AG09309 (cell line): ENCODE measurements around the gene FXYD7.

Experiments
- DNase-seq: peaks from one replicate; pipeline ENCODE4 v3.0.0-alpha.2; 2010; ENCODE audit warnings: low read depth
- H3K4me3 ChIP-seq: 2 replicates; pipeline ENCODE4 v1.5.1; 2011; ENCODE audit warnings: mild to moderate bottlenecking, low read depth, low read length, moderate library complexity; ENCODE audit not compliant: control insufficient read depth
- TF ChIP-seq, protein P1 (sequence below): IDR thresholded peaks from 2 replicates; pipeline ENCODE4 v1.5.1; 2011; ENCODE audit warnings: mild to moderate bottlenecking, low read depth, low read length, inconsistent platforms; ENCODE audit not compliant: insufficient read depth, control insufficient read depth; ENCODE audit errors: missing control alignments

FXYD7 gene

GRCh38 chr19:35160629-35161433, 17.8 kb downstream of the FXYD7 start:
- no peak for DNase-seq
- TF ChIP-seq, protein P1, sequence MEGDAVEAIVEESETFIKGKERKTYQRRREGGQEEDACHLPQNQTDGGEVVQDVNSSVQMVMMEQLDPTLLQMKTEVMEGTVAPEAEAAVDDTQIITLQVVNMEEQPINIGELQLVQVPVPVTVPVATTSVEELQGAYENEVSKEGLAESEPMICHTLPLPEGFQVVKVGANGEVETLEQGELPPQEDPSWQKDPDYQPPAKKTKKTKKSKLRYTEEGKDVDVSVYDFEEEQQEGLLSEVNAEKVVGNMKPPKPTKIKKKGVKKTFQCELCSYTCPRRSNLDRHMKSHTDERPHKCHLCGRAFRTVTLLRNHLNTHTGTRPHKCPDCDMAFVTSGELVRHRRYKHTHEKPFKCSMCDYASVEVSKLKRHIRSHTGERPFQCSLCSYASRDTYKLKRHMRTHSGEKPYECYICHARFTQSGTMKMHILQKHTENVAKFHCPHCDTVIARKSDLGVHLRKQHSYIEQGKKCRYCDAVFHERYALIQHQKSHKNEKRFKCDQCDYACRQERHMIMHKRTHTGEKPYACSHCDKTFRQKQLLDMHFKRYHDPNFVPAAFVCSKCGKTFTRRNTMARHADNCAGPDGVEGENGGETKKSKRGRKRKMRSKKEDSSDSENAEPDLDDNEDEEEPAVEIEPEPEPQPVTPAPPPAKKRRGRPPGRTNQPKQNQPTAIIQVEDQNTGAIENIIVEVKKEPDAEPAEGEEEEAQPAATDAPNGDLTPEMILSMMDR = no peak
- no peak overlapping the region for H3K4me3 ChIP-seq

- TF ChIP-seq, protein P1 = no peak
- H3K4me3 ChIP-seq = no peak overlapping the region
- no peak for DNase-seq
Observed at GRCh38 chr19:35161434-35161743, 18.3 kb downstream of the FXYD7 start.

DNA sequence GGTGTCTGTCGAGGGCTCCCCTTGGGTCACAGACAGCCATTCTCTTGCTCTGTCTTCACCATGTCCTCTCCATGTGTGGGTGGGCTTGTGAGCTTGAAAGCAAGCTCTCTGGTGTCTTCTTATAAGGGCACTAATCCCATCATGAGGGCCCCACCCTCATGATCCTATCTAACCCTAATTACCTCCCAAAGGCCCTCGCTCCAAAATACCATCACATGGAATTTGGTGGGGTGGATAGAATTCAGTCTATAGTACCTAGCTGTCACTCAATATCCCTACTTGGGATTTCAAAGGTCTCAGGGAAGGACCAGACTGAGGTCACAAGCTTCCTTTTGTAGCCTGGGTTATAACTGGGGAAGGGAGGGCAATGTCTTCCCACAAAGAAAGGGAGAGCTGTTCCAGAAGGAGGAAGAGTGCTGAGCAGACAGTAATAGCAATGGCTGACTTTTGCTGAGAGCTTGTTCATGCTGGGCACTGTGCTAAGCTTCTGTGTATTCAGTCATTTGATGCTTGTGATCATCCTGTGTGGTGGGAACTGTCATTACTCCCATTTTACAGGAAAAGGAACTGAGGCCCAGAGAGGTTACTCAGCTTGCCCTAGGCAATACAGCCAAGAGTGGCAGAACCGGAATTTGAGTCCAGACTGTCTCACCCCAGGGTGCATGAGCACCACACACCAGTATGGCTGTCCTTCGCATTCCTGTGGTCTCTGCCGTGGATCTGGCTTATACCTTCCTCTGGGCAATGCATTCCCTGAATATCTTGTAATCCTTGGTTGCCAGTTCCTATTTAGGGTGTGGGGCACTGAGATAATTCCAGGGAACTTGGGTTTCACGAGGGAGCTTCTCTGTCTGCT, 19.6 kb downstream of the FXYD7 start:
- TF ChIP-seq, protein P1 = no peak
- no peak for DNase-seq
- no peak overlapping the region for H3K4me3 ChIP-seq

DNA sequence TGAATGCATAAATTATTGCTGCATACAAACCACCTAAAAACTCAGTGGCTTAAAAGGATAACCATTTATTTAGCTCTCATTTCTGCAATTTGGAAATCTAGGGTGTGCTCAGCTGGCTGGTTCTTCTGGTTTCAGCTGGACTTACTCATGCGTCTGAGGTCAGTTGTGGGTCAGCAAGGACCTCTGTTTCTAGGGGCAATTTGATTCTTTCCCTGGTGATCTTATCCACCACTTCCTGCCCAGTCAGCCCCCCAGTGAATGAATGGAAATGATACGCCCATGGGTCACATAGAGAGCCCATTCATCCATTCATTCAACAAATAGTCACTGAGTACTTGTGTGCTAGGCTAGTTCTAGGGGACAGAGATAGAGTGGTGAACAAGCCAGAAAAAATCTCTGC, 21.4 kb downstream of the FXYD7 start:
- H3K4me3 ChIP-seq = no peak overlapping the region
- no peak for DNase-seq
- TF ChIP-seq, protein P1 = no peak

DNA sequence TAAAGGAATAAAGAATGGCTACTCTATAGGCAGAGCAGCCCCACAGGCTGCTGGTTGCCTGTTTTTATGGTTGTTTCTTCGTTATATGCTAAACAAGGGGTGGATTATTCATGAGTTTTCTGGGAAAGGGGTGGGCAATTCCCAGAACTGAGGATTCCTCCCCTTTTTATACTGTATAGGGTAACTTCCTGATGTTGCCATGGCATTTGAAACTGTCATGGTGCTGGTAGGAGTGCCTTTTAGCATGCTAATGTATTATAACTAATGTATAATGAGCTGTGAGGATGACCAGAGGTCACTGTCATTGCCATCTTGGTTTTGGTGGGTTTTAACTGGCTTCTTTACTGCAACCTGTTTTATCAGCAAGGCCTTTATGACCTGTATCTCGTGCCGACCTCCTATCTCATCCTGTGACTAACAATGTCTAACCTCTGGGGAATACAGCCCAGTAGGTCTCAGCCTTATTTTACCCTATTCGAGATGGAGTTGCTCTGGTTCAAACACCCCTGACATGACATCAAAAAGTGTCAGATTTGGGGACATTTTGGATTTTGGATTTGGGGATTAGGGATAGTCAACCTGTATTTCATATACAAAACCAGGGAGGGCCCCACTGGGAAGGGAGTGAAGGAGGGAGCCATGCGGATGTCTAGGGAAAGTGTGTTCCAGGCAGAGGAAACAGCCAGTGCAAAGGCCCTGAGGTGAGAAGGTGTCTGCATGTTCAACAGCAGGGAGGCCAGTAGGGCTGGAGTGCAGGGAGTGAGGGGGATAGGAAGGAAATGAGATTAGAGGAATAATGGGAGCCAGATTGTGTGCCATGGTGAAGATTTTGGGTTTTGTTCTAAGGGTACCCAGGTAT, 22.4 kb downstream of the FXYD7 start:
- DNase-seq = no peak
- TF ChIP-seq, protein P1 = no peak
- no peak overlapping the region for H3K4me3 ChIP-seq
